Stimulated activated CD8-positive, alpha-beta memory T cell treated with anti-CD3 and anti-CD28 coated beads, Interleukin-4, amount 100 ng/mL, for 48 hours (primary cell): Measurements from ENCODE around the gene ZBTB4.

Experiments used
- DNase-seq: peaks from one replicate; pipeline ENCODE4 v3.0.0-alpha.2; 2020

The ZBTB4 gene

DNA sequence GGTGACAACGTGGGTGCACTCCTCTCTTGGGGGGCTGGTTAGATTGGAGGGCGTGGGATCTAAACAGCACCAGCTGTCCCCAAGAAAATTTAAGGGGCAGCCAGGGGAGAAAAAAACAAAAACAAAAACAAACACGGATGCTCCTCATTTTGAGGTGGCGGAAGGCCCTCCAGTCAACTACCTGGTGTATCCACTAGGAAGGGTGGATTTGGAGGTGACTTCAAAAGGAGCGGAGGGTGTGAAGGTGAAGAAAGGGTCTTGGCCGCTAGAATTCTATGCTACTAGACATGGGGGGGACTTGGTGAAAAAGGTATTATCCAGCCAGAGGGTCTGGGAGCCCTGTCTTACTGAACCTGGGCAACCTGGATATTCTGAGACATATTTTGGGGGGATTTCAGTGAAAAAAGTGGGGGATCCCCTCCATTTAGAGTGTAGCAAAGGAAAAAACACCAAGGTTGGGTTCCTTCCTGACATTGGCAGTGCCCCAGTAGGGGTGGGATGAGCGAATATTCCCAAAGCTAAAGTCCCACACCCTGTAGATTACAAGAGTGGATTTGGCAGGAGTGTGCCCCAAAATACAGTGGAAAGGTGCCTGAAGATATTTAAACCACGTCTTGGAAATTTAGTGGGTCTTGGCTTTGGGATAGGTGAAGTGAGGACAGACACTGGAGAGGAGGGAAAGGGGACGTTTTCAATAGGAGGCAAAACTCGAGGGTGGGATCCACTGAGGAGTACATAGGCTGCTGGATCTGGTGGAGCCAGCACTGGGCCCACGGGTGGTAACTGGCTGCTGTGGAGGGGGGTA is 40.6 kb downstream of the ZBTB4 start:
- no peak for DNase-seq

DNA sequence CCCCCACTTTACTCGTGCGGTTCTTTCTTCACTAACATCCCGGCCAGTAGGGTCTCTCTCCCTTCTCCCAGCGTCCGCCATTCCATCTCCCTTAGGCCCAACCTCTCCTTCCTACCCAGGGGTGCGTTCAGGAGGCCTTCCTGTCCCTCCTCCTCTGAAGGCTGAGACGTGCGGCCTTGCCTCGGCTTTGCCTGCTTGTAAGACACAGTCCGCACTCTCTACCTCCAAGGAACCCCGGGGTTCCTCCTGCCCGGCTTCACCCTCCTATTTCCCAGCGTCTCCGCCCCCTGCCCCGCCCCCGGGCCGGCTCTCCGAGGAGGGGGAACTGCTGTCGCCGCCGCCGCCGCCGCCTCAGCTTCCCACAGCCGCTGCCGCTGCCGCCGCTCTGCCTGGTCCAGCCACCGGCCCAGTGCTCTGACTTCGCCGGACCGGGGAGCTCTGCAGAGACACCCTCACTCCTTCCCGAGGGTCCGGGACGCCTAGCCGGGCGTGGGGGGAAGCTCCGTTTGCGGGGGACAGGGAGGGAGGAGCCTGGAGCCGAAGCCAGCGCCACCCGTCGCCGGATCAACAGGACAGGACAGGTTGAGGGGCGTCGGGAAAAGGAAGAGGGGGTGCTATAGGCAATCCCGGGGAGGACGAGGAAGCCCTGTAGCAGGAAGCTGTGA is 41.3 kb downstream of the ZBTB4 start:
- DNase-seq, result peak; percentile 81

DNA sequence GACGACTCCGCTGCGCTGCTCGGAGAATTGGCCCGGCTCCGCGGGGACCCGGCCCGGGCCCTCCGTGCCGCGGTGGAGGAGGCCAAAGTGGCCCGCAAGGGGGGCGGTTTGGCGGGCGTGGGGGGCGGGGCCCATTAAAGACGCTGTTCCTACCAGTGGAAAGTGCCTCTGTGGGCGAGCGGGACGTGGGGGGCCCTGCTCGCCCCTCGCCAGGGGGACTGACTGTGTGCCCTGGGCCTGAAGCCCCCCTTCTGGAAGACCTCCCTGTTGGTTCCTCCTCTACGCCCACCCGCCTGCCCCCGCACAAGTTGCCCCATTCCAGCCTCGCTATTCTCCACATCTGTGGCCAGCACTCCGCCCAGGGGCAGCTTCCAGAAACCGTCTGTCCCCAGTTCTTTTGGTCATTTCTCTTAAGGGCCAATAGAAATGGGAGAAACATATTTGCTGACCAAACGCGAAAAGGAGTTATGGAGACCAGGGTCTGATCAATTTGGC is 42.0 kb downstream of the ZBTB4 start:
- DNase-seq, result no peak

DNA sequence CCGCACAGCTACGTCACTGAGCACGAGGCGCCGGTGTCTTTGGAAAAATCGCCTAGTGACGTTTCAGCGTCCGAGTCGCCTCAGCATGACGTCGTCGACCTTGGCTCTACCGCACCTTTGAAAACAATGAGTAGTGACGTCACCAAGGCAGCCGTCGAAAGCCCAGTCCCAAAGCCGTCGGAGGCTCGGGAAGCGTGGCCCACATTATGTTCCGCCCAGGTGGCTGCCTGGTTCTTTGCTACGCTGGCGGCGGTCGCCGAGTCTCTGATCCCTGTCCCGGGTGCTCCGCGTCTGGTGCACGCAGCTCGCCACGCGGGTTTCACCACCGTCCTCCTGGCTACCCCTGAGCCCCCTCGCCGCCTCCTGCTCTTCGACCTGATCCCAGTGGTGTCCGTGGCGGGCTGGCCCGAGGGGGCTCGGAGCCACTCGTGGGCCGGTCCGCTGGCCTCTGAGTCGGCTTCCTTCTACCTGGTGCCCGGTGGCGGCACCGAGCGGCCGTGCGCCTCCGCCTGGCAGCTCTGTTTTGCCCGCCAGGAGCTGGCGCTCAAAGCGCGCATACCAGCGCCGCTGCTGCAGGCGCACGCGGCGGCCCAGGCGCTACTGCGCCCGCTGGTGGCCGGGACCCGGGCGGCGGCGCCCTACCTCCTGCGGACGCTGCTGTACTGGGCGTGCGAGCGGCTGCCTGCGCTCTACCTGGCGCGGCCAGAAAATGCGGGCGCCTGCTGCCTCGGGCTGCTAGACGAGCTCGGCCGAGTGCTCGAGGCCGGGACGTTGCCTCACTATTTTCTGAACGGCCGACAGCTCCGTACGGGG is 42.7 kb downstream of the ZBTB4 start:
- DNase-seq, result peak; percentile 85

DNA sequence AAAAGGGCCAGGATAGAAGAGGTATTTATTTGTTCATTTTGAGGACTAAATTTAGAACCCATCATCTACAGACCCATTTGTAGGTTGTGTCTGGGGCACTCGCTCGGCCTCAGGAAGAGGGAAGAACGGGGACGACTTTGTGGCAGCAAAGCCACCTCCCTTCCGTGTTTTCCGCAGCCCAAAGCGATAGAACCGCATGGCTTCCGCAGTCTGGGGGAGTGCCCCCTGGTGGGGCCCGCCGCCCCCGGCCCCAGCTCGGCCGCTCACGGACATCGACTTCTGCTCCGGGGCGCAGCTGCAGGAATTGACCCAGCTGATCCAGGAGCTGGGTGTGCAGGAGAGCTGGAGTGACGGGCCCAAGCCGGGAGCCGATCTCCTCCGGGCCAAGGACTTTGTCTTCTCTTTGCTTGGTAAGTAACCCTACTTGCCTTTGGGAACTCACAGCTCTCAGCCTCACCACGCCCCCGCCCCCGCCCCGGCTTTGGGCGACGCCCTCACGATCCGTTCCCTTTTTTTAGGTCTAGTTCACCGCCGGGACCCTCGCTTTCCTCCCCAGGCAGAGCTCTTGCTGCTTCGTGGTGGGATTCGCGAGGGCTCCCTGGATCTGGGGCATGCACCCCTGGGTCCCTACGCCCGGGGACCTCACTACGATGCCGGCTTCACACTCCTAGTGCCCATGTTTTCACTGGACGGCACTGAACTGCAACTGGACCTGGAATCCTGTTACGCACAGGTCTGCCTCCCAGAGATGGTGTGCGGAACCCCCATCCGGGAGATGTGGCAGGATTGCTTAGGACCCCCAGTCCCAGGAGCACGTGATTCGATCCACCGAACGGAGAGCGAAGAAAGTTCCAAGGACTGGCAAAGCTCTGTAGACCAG is 43.5 kb downstream of the ZBTB4 start:
- peak; percentile 71 for DNase-seq

DNA sequence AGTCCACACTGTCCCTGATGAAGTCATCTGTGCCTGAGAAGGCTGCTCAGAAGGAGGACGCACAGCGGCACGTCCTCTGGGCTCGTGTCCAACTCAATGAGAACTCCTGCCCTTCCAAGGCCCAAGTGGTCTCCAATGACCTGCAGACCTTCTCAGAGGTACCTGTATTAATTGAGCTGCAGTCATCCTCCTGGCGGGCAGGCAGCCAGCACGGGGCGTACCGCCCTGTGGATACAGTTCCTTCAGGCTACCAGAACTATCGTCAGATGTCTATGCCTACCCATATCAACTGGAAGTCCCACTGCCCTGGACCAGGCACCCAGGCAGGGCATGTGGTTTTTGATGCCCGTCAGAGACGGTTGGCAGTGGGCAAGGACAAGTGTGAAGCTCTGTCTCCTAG is 47.1 kb downstream of the ZBTB4 start:
- no peak for DNase-seq

DNA sequence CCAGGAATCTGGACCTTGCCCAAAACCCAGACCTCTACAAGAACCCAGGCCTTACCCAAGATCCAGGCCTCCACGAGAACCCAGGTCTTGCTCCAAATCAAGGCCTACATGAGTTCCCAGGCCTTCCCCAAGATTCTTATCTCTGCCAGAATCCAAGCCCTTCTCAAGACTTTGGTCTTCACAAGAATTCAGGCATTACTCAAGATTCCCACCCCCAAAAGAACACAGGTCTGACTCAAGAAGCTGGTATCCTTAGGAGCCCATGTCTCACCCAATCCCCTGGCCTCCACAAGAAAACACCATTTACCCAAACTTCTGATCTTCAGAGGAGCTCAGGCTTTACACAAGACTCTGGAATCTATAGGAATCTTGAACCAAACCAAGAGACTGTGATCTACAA is 48.2 kb downstream of the ZBTB4 start:
- no peak for DNase-seq

DNA sequence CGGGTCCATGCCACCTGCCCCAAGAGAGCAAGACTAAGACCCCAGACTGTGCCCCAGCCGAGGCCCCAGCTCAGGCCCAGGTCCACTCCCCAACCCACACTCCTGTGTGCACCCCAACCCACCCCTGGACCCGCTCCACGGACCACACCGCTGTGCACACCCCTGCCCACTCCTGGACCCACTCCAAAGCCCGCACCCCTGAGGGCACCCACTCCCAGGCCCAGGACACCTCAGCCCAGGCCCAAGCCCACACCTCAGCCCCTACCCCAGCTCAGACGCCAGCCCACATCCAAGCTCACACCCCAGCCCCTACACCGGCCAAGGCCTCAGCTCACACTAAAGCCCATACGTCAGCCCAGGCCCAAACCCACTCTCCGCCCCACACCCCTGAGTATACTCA is 49.7 kb downstream of the ZBTB4 start:
- DNase-seq, result no peak

DNA sequence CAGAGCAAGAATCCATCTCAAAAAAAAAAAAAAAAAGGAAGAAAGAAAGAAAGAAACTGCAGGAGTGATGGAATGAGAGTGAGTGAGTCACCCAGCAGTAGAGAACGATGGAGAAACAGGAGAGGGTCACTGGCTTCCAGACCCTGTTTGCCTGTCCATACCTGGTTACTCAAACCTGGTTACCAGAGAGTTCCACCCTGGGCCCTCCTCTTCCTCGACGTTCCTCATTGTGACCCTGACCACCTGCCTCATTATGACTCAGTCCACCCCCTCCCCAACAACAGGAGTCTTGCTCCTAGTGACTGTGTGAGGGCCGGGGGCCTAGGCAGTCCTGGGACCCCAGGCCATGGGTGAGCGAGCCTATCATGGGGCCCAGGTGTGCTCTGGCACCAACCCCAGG is 50.9 kb downstream of the ZBTB4 start, which contains the start of gene SPEM3:
TSS of gene SPEM3 (plus strand) at position 301 of the 400 bp plus-strand sequence. CDS start at position 347, 46 bp downstream.
- DNase-seq, result no peak

DNA sequence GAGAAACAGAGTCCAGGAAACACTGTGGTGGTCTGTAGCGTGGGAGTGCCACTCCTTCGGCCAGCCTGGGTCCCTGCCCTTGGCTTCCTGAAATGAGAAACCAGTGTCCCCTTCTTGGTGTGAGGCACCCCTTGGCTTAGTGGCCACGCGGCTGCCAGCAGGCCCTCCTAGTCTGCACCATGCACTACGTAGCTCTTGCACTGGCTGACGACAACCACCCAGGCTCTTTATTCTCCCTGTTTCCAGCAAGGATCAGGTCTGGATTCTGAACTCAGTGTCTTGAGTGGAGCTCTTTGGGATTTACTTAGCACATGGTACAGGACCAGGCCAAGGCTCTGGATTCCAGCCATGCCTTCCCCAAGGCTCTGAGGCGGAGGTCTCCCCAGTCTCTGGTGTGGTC is 51.9 kb downstream of the ZBTB4 start:
- no peak for DNase-seq

DNA sequence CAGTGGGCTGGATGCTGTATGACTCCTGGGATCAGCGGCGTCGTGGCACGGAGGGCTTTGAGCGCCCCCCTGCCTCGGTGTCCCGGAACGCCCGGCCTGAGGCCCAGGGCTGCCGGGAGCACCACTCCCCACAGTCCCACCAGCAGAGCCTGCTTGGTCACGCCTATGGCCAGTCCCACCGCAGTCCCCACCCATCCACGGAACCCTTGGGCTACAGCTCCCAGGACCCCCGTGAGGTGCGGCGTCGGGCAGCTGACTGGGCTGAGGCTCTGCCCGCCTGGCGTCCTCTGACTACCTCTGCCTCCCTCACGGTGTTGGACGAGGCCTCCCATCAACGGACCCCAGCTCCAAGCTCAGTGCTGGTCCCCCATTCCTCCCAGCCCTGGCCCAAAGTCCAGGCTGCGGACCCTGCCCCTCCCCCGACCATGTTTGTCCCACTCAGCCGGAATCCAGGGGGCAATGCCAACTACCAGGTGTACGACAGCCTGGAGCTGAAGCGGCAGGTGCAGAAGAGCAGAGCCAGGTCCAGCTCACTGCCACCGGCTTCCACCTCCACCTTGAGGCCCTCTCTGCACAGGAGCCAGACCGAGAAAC is 52.4 kb downstream of the ZBTB4 start:
- no peak for DNase-seq

DNA sequence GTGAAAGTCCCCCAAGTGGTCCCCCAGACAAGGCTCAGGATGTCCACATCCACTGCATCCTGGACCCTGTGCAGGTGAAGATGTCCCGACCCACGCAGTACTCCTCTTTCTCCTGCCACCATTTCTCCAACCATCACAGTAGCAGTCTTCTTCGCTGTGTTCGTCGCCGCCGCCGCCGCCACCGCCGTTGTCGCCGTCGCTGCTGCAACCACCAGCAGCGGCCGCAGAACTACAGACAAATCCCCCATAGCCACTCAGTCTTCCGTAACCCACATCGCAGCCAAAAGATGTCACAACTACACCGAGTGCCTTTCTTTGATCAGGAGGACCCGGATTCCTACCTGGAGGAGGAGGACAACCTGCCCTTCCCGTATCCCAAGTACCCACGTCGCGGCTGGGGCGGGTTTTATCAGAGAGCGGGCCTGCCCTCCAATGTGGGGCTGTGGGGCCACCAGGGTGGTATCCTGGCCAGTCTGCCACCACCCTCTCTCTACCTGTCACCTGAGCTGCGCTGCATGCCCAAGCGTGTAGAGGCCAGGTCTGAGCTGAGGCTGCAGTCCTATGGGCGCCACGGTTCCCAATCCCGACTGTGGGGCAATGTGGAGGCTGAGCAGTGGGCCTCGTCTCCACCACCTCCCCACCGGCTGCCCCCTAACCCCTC is 53.1 kb downstream of the ZBTB4 start:
- DNase-seq, result no peak

DNA sequence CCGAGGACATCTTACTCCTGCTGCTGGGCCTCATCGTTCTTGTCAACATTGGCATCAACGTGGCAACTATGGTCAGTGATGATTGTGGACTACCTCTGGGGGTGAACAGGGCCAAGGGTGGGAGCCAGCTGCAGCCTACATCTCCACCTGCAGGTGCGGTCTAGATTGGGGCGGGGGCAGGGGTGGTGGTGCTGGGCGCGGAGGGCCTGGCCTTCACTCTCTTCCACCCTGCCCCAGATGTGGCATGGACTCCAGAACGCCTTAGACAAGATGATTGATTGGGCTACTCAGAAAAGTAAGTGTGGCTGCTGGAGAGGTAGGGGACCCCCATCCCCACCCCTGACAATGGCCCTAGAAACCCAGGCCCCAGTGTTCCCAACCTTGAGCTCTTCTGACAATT is 53.7 kb downstream of the ZBTB4 start:
- no peak for DNase-seq

DNA sequence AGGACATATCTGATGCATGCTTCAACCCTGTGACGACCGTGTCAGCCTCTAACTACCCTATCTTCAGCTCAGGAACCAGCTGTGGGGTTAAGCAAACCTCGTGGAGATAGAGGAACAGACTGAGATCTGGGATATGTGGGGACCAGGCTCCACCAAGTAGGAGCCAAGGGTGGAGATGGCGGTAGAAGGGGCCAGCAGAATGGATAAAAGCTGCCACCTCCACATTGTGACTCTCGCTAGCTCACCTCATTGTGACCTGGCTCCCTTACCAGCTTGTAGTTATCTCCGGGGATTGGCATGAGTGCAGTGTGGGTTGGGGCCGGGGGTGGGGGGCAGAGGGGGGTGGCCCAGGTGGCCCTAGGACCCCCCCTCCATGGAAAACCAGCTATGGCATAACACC is 54.1 kb downstream of the ZBTB4 start, which contains the start of gene SPEM2:
TSS of gene SPEM2 (plus strand) at position 301 of the 400 bp plus-strand sequence. CDS start at position 374, 73 bp downstream.
- no peak for DNase-seq

DNA sequence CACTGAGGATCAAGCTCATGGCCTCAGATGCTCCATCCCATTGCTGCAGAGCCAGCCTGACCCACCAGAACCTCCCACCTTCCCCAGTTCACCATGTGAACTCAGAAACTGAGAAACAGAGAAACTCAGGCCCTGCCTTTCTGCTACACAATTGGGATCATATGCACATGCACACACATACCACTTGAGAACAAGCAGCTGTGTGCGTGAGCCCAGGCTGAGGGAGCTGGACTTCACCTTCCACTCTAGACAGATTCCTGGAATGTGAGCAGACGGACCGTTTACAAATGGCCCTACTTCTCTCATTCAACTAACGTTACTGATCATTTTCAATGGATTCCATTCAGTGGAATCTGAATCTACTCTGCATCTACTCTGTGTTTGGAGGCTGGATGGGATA is 55.8 kb downstream of the ZBTB4 start:
- no peak for DNase-seq

DNA sequence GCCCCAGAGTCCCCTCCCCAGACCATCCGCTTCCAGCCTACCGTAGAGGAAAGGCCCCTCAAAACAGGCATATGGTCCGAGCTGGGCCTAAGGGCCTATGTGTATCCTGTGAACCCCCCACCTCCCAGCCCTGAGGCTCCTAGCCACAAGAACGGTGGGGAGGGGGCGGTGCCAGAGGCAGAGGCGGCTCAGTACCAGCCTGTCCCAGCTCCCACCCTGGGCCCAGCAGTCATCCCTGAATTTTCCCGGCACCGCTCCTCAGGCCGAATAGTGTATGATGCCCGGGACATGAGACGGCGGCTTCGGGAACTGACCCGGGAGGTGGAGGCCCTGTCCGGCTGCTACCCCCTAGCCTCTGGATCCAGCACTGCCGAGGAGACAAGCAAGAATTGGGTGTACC is 58.2 kb downstream of the ZBTB4 start:
- DNase-seq, result no peak

DNA sequence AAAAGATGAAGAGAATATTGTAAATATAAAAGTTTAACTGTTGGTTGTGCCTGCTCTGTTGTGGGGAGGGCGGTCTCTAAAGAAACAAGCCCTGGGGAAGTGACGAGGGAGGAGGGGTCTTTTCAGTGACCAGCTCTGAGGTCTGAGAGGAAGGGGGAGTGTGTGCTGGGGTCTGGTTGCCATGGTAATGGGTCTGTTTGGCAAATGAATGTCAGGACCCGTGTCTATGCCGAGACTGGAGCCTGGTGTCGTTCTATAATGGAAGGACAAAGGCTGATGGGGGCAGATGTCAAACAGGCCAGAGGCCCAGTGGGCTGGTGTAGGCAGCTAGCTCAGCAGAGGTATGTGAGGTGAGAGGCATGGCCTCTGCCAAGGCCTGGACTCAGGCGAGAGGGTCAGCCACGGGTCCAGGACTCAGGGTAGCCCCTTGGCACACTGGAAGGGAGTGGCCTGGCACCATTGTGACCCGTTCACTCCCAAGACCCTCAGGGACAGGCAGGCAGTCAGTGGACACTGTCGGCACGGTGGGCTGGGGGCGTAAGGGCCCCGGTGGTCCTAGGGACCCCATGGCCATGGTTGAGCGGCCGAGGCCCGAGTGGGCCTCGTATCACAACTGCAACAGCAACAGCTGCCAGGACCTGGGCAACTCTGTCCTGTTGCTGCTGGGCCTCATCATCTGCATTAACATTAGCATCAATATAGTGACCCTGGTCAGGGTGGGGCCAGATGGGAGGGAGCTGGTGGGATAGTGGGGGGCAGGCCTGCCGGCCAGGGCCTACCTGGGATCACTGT is 59.4 kb downstream of the ZBTB4 start, which contains the start of gene SPEM1:
TSS of gene SPEM1 (plus strand) at position 506 of the 792 bp plus-strand sequence. CDS start at position 567, 61 bp downstream.
- DNase-seq, result no peak

DNA sequence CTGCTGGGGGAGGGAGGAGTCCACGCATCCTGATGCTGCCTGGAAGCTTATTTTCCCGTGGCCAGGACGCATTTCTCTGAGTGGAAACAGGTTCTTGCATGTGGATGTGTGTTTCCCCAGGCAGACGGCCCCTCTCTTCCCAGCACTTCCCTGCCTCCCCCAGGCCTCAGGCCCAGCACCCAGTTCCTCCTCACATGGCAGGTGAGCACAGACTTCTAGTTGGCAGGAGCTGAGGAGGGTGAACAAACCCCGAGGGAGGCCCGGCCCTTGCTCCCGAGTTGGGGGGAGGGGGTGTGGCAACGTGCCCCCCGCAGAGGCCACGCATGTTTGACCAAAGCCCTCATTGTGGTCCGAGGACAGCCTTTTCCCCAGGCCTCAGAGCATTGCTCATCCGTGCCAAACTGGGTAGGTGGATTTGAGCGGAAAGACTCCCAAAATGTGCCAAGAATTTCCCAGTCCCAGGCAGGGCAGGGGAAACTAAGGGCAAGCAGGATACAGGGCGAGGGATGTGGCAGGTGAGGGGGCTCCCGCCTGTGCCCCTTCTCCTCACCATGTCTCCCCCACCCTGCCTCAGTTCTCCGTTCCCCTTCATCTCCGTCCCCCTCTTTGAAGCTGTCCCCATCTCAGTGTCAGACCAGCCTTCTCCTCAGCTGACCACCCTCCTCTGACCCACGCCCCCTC is 60.8 kb downstream of the ZBTB4 start:
- DNase-seq, result no peak

DNA sequence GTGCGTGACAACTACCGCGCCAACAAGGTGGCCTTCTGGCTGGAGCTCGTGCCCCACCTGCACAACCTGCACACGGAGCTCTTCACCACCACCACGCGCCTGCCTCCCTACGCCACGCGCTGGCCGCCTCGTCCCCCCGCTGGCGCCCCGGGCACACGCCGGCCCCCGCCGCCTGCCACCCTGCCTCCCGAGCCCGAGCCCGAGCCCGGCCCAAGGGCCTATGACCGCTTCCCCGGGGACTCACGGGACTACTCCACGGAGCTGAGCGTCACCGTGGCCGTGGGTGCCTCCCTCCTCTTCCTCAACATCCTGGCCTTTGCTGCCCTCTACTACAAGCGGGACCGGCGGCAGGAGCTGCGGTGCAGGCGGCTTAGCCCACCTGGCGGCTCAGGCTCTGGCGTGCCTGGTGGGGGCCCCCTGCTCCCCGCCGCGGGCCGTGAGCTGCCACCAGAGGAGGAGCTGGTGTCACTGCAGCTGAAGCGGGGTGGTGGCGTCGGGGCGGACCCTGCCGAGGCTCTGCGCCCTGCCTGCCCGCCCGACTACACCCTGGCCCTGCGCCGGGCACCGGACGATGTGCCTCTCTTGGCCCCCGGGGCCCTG is 62.3 kb downstream of the ZBTB4 start:
- DNase-seq, result no peak
